SK-N-SH (cell line): Measurements from ENCODE around the gene BRAT1. TPM values are rescaled to one million over a fixed set of nuclear protein-coding genes. Genes with fewer than 3 reads are reported as not detected.

Source experiments
- CTCF ChIA-PET: fragments of 300-600, 350-600 bp; formaldehyde crosslinking; extraction: SDS; loops from one replicate; lab custom pipeline; 2021; lab: Yijun Ruan, JAX
- POLR2A ChIA-PET: fragments of 350-600 bp; sonication (Branson Sonifier 250); formaldehyde crosslinking; extraction: SDS; loops from one replicate; lab custom pipeline; 2020; ENCODE audit warnings: antibody characterized with exemption, inconsistent platforms; lab: Yijun Ruan, JAX
- DNase-seq: peaks from one replicate; pipeline ENCODE4 v3.0.0; 2012
- H2AFZ ChIP-seq: fragments of 200-600 bp; sonication (generic); 2 replicates; pipeline ENCODE4 v1.8.1; 2016; ENCODE audit warnings: antibody characterized with exemption, mild to moderate bottlenecking, low read depth
- H3F3A ChIP-seq: fragments of 200-600 bp; sonication (generic); replicated peaks from 2 replicates; pipeline ENCODE3; 2016; ENCODE audit warnings: antibody characterized with exemption, mild to moderate bottlenecking; ENCODE audit not compliant: insufficient read depth
- H3K27ac ChIP-seq, 2 experiments: fragments of 200-500 bp in 1 of 2; fragments of 200-600 bp in 1 of 2; sonication (Bioruptor generic) in 1 of 2; sonication (generic), shearing (Covaris generic) in 1 of 2; 2 replicates each; pipeline versions ENCODE4 v1.5.1 to v1.6.1; 2014 to 2016; ENCODE audit warnings: low read depth in 2 of 2, inconsistent platforms in 1 of 2, low read length in 1 of 2, mild to moderate bottlenecking in 1 of 2, mixed read lengths in 1 of 2
- H3K27me3 ChIP-seq: fragments of 200-600 bp; sonication (generic), shearing (Covaris generic); 2 replicates; pipeline ENCODE4 v1.6.1; 2016; ENCODE audit warnings: mixed run types; ENCODE audit not compliant: insufficient read depth
- H3K36me3 ChIP-seq, 2 experiments: fragments of 200-500 bp in 1 of 2; fragments of 200-600 bp in 1 of 2; sonication (Bioruptor generic) in 1 of 2; sonication (generic) in 1 of 2; replicated peaks in 1 of 2; 2 replicates each; pipeline versions ENCODE3 to v1.5.1; 2014 to 2016; ENCODE audit warnings: low read length in 1 of 2, mild to moderate bottlenecking in 1 of 2; ENCODE audit not compliant: insufficient read depth in 2 of 2, control insufficient read depth in 1 of 2
- H3K4me1 ChIP-seq, 2 experiments: fragments of 200-500 bp in 1 of 2; fragments of 200-600 bp in 1 of 2; sonication (Bioruptor generic) in 1 of 2; sonication (generic), shearing (Covaris generic) in 1 of 2; 2 replicates each; pipeline versions ENCODE4 v1.5.1 to v1.6.1; 2014 to 2016; ENCODE audit warnings: low read depth in 1 of 2, low read length in 1 of 2, mixed run types in 1 of 2; ENCODE audit not compliant: insufficient read depth in 2 of 2, control insufficient read depth in 1 of 2
- H3K4me2 ChIP-seq: fragments of 200-600 bp; sonication (generic), shearing (Covaris generic); 2 replicates; pipeline ENCODE4 v1.6.1; 2017; ENCODE audit warnings: mixed run types
- H3K4me3 ChIP-seq, 2 experiments: fragments of 200-500 bp in 1 of 2; fragments of 200-600 bp in 1 of 2; sonication (Bioruptor generic) in 1 of 2; sonication (generic), shearing (Covaris generic) in 1 of 2; 2 replicates each; pipeline versions ENCODE4 v1.5.1 to v1.8.1; 2014 to 2016; ENCODE audit warnings: low read depth in 2 of 2, inconsistent platforms in 1 of 2, low read length in 1 of 2, mild to moderate bottlenecking in 1 of 2, mixed read lengths in 1 of 2, moderate library complexity in 1 of 2
- H3K79me2 ChIP-seq: fragments of 200-600 bp; sonication (generic); 2 replicates; pipeline ENCODE4 v1.8.1; 2017; ENCODE audit warnings: mild to moderate bottlenecking; ENCODE audit not compliant: insufficient read depth
- H3K9ac ChIP-seq: fragments of 200-600 bp; sonication (generic); 2 replicates; pipeline ENCODE4 v1.6.1; 2017; ENCODE audit warnings: mixed run types
- H3K9me2 ChIP-seq: fragments of 200-600 bp; sonication (generic); 2 replicates; pipeline ENCODE4 v1.6.1; 2017; ENCODE audit warnings: mixed run types
- H3K9me3 ChIP-seq: fragments of 200-600 bp; sonication (generic); 2 replicates; pipeline ENCODE4 v1.6.1; 2017; ENCODE audit warnings: mixed run types, mild to moderate bottlenecking, moderate library complexity
- H4K20me1 ChIP-seq: fragments of 200-600 bp; sonication (generic); 2 replicates; pipeline ENCODE4 v1.6.1; 2017; ENCODE audit warnings: mild to moderate bottlenecking, mixed run types; ENCODE audit not compliant: insufficient read depth
- ELF1 ChIP-seq: IDR thresholded peaks from 2 replicates; pipeline ENCODE4 v1.4.0; 2012
- EP300 ChIP-seq, 2 experiments: IDR thresholded peaks; 2 replicates each; pipeline versions ENCODE4 v1.4.0 to v1.6.1; 2012; ENCODE audit warnings: borderline replicate concordance in 1 of 2, low read depth in 1 of 2, low read length in 1 of 2
- FOXJ3 ChIP-seq: sonication (generic); formaldehyde crosslinking; IDR thresholded peaks from 2 replicates; pipeline ENCODE4 v1.5.1; 2020; ENCODE audit warnings: mild to moderate bottlenecking, missing genetic modification reagents
- GABPA ChIP-seq: IDR thresholded peaks from 2 replicates; pipeline ENCODE4 v1.4.0; 2012; ENCODE audit warnings: low read depth, mild to moderate bottlenecking
- MEF2A ChIP-seq: IDR thresholded peaks from 2 replicates; pipeline ENCODE4 v1.4.0; 2012; ENCODE audit warnings: low read depth, borderline replicate concordance
- POLR2AphosphoS5 ChIP-seq: IDR thresholded peaks from 2 replicates; pipeline ENCODE4 v1.6.1; 2012; ENCODE audit warnings: low read depth, low read length
- RAD21 ChIP-seq: IDR thresholded peaks from 2 replicates; pipeline ENCODE4 v1.6.1; 2012; ENCODE audit warnings: mild to moderate bottlenecking, low read length
- RCOR1 ChIP-seq: fragments of 150-350 bp; IDR thresholded peaks from 2 replicates; pipeline ENCODE4 v1.6.1; 2017; ENCODE audit warnings: antibody characterized with exemption, low read length
- RFX5 ChIP-seq: IDR thresholded peaks from 2 replicates; pipeline ENCODE4 v1.6.1; 2012; ENCODE audit warnings: mild to moderate bottlenecking, improper control_type of control experiment, low read length
- SIN3A ChIP-seq: IDR thresholded peaks from 2 replicates; pipeline ENCODE4 v1.6.1; 2012; ENCODE audit warnings: low read depth, mild to moderate bottlenecking, low read length, moderate library complexity, borderline replicate concordance
- WGBS: methylation state at CpG from one replicate; pipeline ENCODE4 v1.1.6; 2017; ENCODE audit warnings: low lambda C conversion rate; 5-methylcytosine and 5-hydroxymethylcytosine counted together
- polyA plus RNA-seq, 3 experiments: library from polyadenylated mRNA; depleted of rRNA; stranded (reverse); fragments of >200 nt; gene quantifications; 2 replicates each; pipeline ENCODE4 v1.2.3, GENCODE V29; 2012
- TF ChIP-seq, protein P1 (sequence below): IDR thresholded peaks from 2 replicates; pipeline ENCODE4 v1.4.0; 2012; ENCODE audit warnings: low read depth
- TF ChIP-seq, protein P2 (sequence below): fragments of 150-350 bp; IDR thresholded peaks from 2 replicates; pipeline ENCODE4 v1.6.1; 2016; ENCODE audit warnings: mild to moderate bottlenecking, low read depth, low read length
- TF ChIP-seq, protein P3 (sequence below): IDR thresholded peaks from 2 replicates; pipeline ENCODE4 v1.4.0; 2012; ENCODE audit warnings: low read depth, borderline replicate concordance
- TF ChIP-seq, protein P4 (sequence below): IDR thresholded peaks from 2 replicates; pipeline ENCODE4 v1.4.0; 2012; ENCODE audit warnings: low read depth, borderline replicate concordance

The BRAT1 gene
- polyA plus RNA-seq, 1 of the 3 experiments (the other 2 are of a cell fraction) = 36.2 TPM

DNA sequence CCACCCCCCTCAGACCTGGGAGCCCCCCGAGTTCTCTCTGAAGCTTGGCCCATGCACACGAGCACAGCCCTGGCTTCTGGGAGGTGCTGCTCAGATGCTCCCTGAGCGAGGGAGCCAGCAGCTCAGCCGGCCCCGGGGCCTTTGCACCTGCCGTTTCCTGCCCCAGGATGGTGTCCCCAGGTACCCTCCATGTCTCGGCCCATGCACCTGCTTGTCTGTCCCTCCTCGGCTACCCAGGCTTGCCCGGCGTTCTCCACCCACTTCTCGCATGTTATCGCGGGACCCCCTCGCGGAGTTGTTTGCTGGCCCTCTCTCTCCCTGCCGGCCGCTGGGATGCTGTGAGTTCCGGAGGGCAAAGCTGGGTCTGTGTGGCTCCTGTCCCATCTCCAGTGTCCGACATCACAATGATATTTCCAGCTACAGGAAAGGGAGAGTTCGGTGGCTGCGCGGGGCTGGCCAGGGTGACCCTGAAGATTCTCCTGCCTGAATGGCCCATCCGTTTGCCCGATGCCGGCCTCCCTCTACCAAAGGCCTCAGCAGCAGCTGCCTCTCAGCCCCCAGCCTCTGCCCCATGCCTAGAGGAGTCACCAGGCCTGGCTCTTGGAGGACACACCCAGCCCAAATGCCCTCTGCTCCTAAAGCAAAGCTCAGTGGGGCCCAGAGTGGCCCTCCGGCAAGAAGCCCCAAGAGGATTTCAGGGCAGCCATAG is 48.0 kb downstream of the BRAT1 start:
- H3K4me2 ChIP-seq = no peak overlapping the region
- peaks cover 5 to 41% of the 10 kb centered on the region in 2 experiments; a peak in 2 of 4 replicates for H3K4me1 ChIP-seq
- H3K9me2 ChIP-seq = no peaks in the 10 kb centered on the region
- no peaks in the 10 kb centered on the region for H3K9me3 ChIP-seq
- 82% methylated on average over 17 of the region's 26 CpGs for WGBS
- no peaks in the 10 kb centered on the region for H3K79me2 ChIP-seq
- ChIA-PET CTCF (interaction anchor here (0.6 to 2.1 kb wide), 4 partner anchors 9 to 60 kb away, joined by 3 to 8 read pairs (median 3); no protein-coding TSS in a partner anchor), POLR2A (interaction anchor here (1.2 kb wide), 1 partner anchor 8 kb away, joined by 3 read pairs; no protein-coding TSS in a partner anchor)
- H2AFZ ChIP-seq = no peak overlapping the region
- H3K27me3 ChIP-seq = no peaks in the 10 kb centered on the region
- no peak overlapping the region for H3K27ac ChIP-seq
- no peaks in the 10 kb centered on the region for H4K20me1 ChIP-seq
- H3K4me3 ChIP-seq = no peak overlapping the region
- no peak overlapping the region for H3K9ac ChIP-seq
- H3K36me3 ChIP-seq = no peaks in the 10 kb centered on the region
- peaks cover 7% of the 10 kb centered on the region for H3F3A ChIP-seq
- TF ChIP-seq RAD21 (no peak), FOXJ3 (CRISPR knock-in tag) (no peak), RCOR1 (no peak), RFX5 (no peak), POLR2AphosphoS5 (no peak)
- TF ChIP-seq, all 33 proteins: peak for 0
- no peak for DNase-seq

DNA sequence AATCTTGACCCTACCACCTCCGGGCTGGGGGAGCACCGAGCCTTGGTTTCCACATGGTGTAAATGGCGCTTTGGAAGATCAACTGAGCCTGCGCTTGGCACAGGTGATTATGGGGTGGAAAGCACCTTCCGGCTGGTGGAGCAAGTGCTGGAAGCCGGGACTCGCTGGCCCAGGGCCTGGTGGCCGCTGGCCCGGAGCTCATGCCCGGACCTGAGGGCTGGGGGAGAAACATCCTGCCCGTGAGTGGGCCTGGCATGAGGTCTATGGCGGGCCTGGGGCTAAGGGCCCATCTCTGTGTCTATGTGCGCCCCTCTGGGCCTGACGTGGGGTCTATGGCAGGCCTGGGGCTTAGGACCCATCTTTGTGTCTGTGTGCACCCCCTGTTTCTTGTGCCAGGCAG is 49.9 kb downstream of the BRAT1 start:
- Histone ChIP-seq H3K4me1 (peaks cover 5 to 22% of the 10 kb centered on the region in 2 experiments; a peak in 2 of 4 replicates), H4K20me1 (no peaks in the 10 kb centered on the region), H3F3A (peaks cover 7% of the 10 kb centered on the region), H3K4me2 (no peak overlapping the region), H3K9me3 (no peaks in the 10 kb centered on the region)
- no peak for TF ChIP-seq ELF1
- TF ChIP-seq, protein P1, sequence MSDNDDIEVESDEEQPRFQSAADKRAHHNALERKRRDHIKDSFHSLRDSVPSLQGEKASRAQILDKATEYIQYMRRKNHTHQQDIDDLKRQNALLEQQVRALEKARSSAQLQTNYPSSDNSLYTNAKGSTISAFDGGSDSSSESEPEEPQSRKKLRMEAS = no peak
- no peak for TF ChIP-seq EP300 (IDR thresholded peaks at IDR 0.05; ENCODE audit: borderline replicate concordance in 1 of 2, low read depth in 1 of 2, low read length in 1 of 2)
- TF ChIP-seq POLR2AphosphoS5 = no peak
- no peak for TF ChIP-seq RCOR1
- TF ChIP-seq, protein P2, sequence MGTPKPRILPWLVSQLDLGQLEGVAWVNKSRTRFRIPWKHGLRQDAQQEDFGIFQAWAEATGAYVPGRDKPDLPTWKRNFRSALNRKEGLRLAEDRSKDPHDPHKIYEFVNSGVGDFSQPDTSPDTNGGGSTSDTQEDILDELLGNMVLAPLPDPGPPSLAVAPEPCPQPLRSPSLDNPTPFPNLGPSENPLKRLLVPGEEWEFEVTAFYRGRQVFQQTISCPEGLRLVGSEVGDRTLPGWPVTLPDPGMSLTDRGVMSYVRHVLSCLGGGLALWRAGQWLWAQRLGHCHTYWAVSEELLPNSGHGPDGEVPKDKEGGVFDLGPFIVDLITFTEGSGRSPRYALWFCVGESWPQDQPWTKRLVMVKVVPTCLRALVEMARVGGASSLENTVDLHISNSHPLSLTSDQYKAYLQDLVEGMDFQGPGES = no peak
- TF ChIP-seq SIN3A = no peak
- TF ChIP-seq GABPA = no peak
- no peak for TF ChIP-seq MEF2A
- TF ChIP-seq, protein P3, sequence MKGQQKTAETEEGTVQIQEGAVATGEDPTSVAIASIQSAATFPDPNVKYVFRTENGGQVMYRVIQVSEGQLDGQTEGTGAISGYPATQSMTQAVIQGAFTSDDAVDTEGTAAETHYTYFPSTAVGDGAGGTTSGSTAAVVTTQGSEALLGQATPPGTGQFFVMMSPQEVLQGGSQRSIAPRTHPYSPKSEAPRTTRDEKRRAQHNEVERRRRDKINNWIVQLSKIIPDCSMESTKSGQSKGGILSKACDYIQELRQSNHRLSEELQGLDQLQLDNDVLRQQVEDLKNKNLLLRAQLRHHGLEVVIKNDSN = no peak
- TF ChIP-seq, protein P4, sequence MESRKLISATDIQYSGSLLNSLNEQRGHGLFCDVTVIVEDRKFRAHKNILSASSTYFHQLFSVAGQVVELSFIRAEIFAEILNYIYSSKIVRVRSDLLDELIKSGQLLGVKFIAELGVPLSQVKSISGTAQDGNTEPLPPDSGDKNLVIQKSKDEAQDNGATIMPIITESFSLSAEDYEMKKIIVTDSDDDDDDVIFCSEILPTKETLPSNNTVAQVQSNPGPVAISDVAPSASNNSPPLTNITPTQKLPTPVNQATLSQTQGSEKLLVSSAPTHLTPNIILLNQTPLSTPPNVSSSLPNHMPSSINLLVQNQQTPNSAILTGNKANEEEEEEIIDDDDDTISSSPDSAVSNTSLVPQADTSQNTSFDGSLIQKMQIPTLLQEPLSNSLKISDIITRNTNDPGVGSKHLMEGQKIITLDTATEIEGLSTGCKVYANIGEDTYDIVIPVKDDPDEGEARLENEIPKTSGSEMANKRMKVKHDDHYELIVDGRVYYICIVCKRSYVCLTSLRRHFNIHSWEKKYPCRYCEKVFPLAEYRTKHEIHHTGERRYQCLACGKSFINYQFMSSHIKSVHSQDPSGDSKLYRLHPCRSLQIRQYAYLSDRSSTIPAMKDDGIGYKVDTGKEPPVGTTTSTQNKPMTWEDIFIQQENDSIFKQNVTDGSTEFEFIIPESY = no peak
- TF ChIP-seq, all 33 proteins: peak for 0
- WGBS = 89% methylated on average over 3 of the region's 14 CpGs
- Histone ChIP-seq H3K79me2 (no peaks in the 10 kb centered on the region), H2AFZ (no peak overlapping the region), H3K36me3 (no peaks in the 10 kb centered on the region), H3K27ac (no peak overlapping the region), H3K9me2 (no peaks in the 10 kb centered on the region), H3K27me3 (no peaks in the 10 kb centered on the region), H3K4me3 (no peak overlapping the region), H3K9ac (no peak overlapping the region)
- ChIA-PET CTCF (interaction anchor here (3.1 kb wide), 1 partner anchor 37 kb away, joined by 10 read pairs; no protein-coding TSS in a partner anchor), POLR2A (no interaction called here)
- no peak for DNase-seq
